GM18508 (cell line): ENCODE results near the gene TCERG1.

Experiments used
- ATAC-seq: cut with Tn5 transposase; IDR thresholded peaks from one replicate; pipeline ENCODE4 v1.9.1; 2021; ENCODE audit warnings: moderate number of reproducible peaks; ENCODE audit not compliant: insufficient read depth, unreplicated experiment

TCERG1 gene

DNA sequence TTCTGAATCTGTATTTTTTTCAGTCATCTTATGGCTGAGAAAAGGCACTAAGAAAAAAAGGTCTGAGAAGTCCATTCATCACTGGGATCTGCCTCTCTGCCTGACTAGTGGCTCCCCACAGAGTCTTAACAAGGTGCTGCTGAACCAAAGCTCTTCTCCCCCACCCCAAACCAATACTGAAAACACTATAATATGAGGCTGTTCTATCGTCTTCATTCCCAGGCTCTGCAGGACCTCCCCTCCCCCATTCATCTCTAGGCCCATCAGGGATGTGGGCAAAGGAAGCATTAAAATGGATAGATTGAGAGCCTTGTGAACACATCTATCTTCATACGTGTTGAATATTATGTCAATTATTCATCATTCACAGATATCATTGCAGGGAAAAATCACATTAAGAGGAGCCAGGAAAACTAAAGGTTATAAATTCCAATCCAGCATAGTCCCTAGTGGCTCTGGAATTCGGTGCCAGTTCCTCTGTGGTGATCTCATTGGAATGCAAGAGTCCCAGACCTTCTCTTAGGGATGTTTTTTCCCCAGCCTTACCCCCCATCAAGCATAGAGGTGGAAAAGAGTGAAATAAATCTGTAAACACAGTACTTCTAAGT is 113.2 kb downstream of the TCERG1 start:
- ATAC-seq, result no peak
